GM12865 (cell line): Measurements from ENCODE around the gene SFI1.
"Not testable (repeated sequence)": the region's sequence is repeated elsewhere in the genome, so short reads cannot be mapped to it uniquely, and the experiment has no call there.

Source experiments
- DNase-seq: peaks from one replicate; pipeline ENCODE4 v3.0.0; 2010; ENCODE audit warnings: low read depth
- H3K4me3 ChIP-seq: 2 replicates; pipeline ENCODE4 v1.5.1; 2011; ENCODE audit warnings: mild to moderate bottlenecking, low read depth, low read length, control low read depth
- CTCF ChIP-seq: IDR thresholded peaks from 2 replicates; pipeline ENCODE4 v1.5.1; 2011; ENCODE audit warnings: low read length, control low read depth, low read depth, inconsistent platforms; ENCODE audit not compliant: insufficient read depth; ENCODE audit errors: missing control alignments

The SFI1 gene

GRCh38 chr22:31461699-31462098 lies 34.6 kb upstream of the SFI1 start:
- no peak for DNase-seq
- no peak for TF ChIP-seq CTCF
- H3K4me3 ChIP-seq = no peak overlapping the region

GRCh38 chr22:31465307-31465706 lies 31.0 kb upstream of the SFI1 start:
- TF ChIP-seq CTCF = no peak
- no peak for DNase-seq
- no peak overlapping the region for H3K4me3 ChIP-seq

GRCh38 chr22:31474743-31475142 lies 21.6 kb upstream of the SFI1 start:
- no peak overlapping the region for H3K4me3 ChIP-seq
- TF ChIP-seq CTCF = no peak
- no peak for DNase-seq

GRCh38 chr22:31475800-31476199 lies 20.5 kb upstream of the SFI1 start:
- no peak for DNase-seq
- H3K4me3 ChIP-seq = no peak overlapping the region
- no peak for TF ChIP-seq CTCF

- peak; percentile 73 for DNase-seq
- no peak for TF ChIP-seq CTCF
- no peak overlapping the region for H3K4me3 ChIP-seq
Measured at GRCh38 chr22:31477329-31477728, 19.0 kb upstream of the SFI1 start.

DNA sequence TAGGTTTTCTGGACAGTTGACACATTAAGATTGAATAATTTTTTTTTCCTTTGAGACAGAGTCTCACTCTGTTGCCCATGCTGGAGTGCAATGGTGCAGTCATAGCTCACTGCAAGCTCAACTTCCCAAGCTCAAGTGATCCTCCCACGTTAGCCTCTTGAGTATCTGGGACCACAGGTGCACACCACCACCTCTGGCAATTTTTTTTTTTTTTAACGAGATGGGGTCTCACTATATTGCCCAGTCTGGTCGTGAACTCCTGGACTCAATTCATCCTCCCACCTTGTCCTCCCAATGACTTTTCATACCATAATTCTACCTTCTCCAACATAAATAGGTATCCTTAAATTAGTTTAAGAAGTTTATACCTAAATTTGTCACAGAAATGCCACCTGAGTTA lies 15.2 kb upstream of the SFI1 start:
- no peak overlapping the region for H3K4me3 ChIP-seq
- TF ChIP-seq CTCF = no peak
- DNase-seq = no peak

- DNase-seq, H3K4me3 ChIP-seq: not testable (repeated sequence)
Measured at GRCh38 chr22:31482470-31482869, 13.9 kb upstream of the SFI1 start.

- not testable (repeated sequence) for DNase-seq, H3K4me3 ChIP-seq
Measured at GRCh38 chr22:31486369-31486768, 10.0 kb upstream of the SFI1 start.
